Stimulated activated CD4-positive, alpha-beta T cell treated with anti-CD3 and anti-CD28 coated beads, Interleukin-2, amount 100 ng/mL, for 48 hours (primary cell): ENCODE data around the gene MRPL20.
"Not testable (repeated sequence)": the region's sequence is repeated elsewhere in the genome, so short reads cannot be mapped to it uniquely, and the experiment has no call there.

Experiments
- DNase-seq, 2 donors: peaks; one replicate each; pipeline ENCODE4 v3.0.0-alpha.2; 2020

Gene MRPL20

GRCh38 chr1:1380860-1381259 is 26.2 kb downstream of the MRPL20 start:
- no peak for DNase-seq

GRCh38 chr1:1377540-1378205 is 29.4 kb downstream of the MRPL20 start:
- DNase-seq = no peak

- DNase-seq = no peak
Measured at GRCh38 chr1:1376551-1377226, 30.4 kb downstream of the MRPL20 start.

GRCh38 chr1:1374929-1375662 is 32.0 kb downstream of the MRPL20 start, which contains the start of gene AURKAIP1:
TSS of gene AURKAIP1 (minus strand) at chr1:1375207. CDS start at chr1:1374756, 451 bp downstream.
- peak; percentile 91 to 92 for DNase-seq

- DNase-seq = no peak
Measured at GRCh38 chr1:1374589-1374928, 32.5 kb downstream of the MRPL20 start.

GRCh38 chr1:1373815-1374588 is 33.1 kb downstream of the MRPL20 start:
- no peak for DNase-seq

- no peak for DNase-seq
Measured at GRCh38 chr1:1373051-1373814, 33.9 kb downstream of the MRPL20 start.

GRCh38 chr1:1371746-1372711 is 35.1 kb downstream of the MRPL20 start:
- peak; percentile 83 to 87 for DNase-seq

GRCh38 chr1:1371364-1371745 is 35.7 kb downstream of the MRPL20 start:
- no peak for DNase-seq

- DNase-seq = no peak
Measured at GRCh38 chr1:1370771-1371300, 36.3 kb downstream of the MRPL20 start.

- DNase-seq = not testable (repeated sequence)
Measured at GRCh38 chr1:1370094-1370493, 37.0 kb downstream of the MRPL20 start.

GRCh38 chr1:1367315-1367714 is 39.8 kb downstream of the MRPL20 start:
- no peak for DNase-seq

GRCh38 chr1:1366699-1367066 is 40.4 kb downstream of the MRPL20 start:
- no peak for DNase-seq

- DNase-seq = no peak
Measured at GRCh38 chr1:1365875-1366698, 41.0 kb downstream of the MRPL20 start.

GRCh38 chr1:1364266-1364665 is 42.8 kb downstream of the MRPL20 start:
- no peak for DNase-seq

- no peak for DNase-seq
Measured at GRCh38 chr1:1361982-1362423, 45.1 kb downstream of the MRPL20 start.

GRCh38 chr1:1361233-1361981 is 45.7 kb downstream of the MRPL20 start:
- DNase-seq = no peak

GRCh38 chr1:1360506-1361169 is 46.5 kb downstream of the MRPL20 start:
- no peak for DNase-seq
